MCF 10A (cell line): ENCODE measurements around the gene MGAT3. TPM values are rescaled to one million over a fixed set of nuclear protein-coding genes. Genes with fewer than 3 reads are reported as not detected.

Experiments
- BruUV-seq: library from RNA; stranded (reverse); fragments of 400-500 nt; replicated peaks from 2 replicates; lab custom pipeline; 2021; lab: Mats Ljungman, UMichigan
- CTCF ChIA-PET: fragments of 300-600 bp; sonication (Branson Sonifier 250); formaldehyde crosslinking; extraction: SDS; loops from one replicate; lab custom pipeline; 2021; ENCODE audit warnings: antibody characterized with exemption, inconsistent platforms; lab: Yijun Ruan, JAX
- POLR2A ChIA-PET: fragments of 300-600, 350-650 bp; sonication (Branson Sonifier 250); formaldehyde crosslinking; extraction: SDS; loops from one replicate; lab custom pipeline; 2020; ENCODE audit warnings: antibody characterized with exemption, inconsistent platforms; lab: Yijun Ruan, JAX
- DNase-seq: peaks from one replicate; pipeline ENCODE4 v3.0.0-alpha.2; 2018; ENCODE audit not compliant: unreplicated experiment
- H3K27ac Mint-ChIP-seq: one replicate; pipeline ENCODE4 v1.8.0; 2022; ENCODE audit warnings: mild to moderate bottlenecking, low read depth, mixed read lengths; ENCODE audit not compliant: unreplicated experiment
- H3K27me3 Mint-ChIP-seq: one replicate; pipeline ENCODE4 v1.8.0; 2022; ENCODE audit warnings: mixed read lengths; ENCODE audit not compliant: insufficient read depth, unreplicated experiment
- H3K36me3 Mint-ChIP-seq: one replicate; pipeline ENCODE4 v1.8.0; 2022; ENCODE audit warnings: mild to moderate bottlenecking, moderate library complexity, mixed read lengths; ENCODE audit not compliant: insufficient read depth, unreplicated experiment
- H3K4me1 Mint-ChIP-seq: one replicate; pipeline ENCODE4 v1.8.0; 2022; ENCODE audit warnings: mixed read lengths; ENCODE audit not compliant: insufficient read depth, unreplicated experiment
- H3K4me3 Mint-ChIP-seq: one replicate; pipeline ENCODE4 v1.8.0; 2022; ENCODE audit warnings: mild to moderate bottlenecking, moderate library complexity, mixed read lengths; ENCODE audit not compliant: unreplicated experiment
- H3K9me3 Mint-ChIP-seq: one replicate; pipeline ENCODE4 v1.8.0; 2022; ENCODE audit warnings: mixed read lengths; ENCODE audit not compliant: unreplicated experiment
- CTCF ChIP-seq: fragments of 200-600 bp; IDR thresholded peaks from one replicate; pipeline ENCODE4 v1.8.0; 2022; ENCODE audit warnings: antibody characterized with exemption, mild to moderate bottlenecking; ENCODE audit not compliant: unreplicated experiment
- intact Hi-C: fragments of 100-400 bp; cut with micrococcal nuclease; formaldehyde crosslinking; loops from 2 replicates; pipeline ENCODE4 v1.14.1; 2022
- total RNA-seq: library from RNA; stranded (reverse); gene quantifications from 2 replicates; pipeline ENCODE4 v1.2.3, GENCODE V29; 2022

The MGAT3 gene
- total RNA-seq, 1 experiment from 2014 or later, result not detected

GRCh38 chr22:39462443-39463221 is 5.8 kb downstream of the MGAT3 start:
- ChIA-PET CTCF (interaction anchor here (0.8 kb wide), 1 partner anchor 35 kb away, joined by 3 read pairs; no protein-coding TSS in a partner anchor), POLR2A (no interaction called here)
- Mint-ChIP-seq H3K4me1 (no peaks in the 10 kb centered on the region), H3K9me3 (no peaks in the 10 kb centered on the region), H3K27me3 (peaks cover 13% of the 10 kb centered on the region), H3K4me3 (no peak overlapping the region), H3K36me3 (no peaks in the 10 kb centered on the region), H3K27ac (no peak overlapping the region)
- BruUV-seq, result no TSS peak
- TF ChIP-seq CTCF, result no peak
- DNase-seq, result no peak
- intact Hi-C loops, result no loop called here

- Mint-ChIP-seq H3K4me1 (no peaks in the 10 kb centered on the region), H3K27me3 (peaks cover 9% of the 10 kb centered on the region), H3K4me3 (no peak overlapping the region), H3K27ac (no peak overlapping the region), H3K9me3 (no peaks in the 10 kb centered on the region), H3K36me3 (no peaks in the 10 kb centered on the region)
- CTCF ChIA-PET, result no interaction called here
- no peak for TF ChIP-seq CTCF
- intact Hi-C loops, result no loop called here
- no TSS peak for BruUV-seq
- DNase-seq, result no peak
- POLR2A ChIA-PET, result interaction anchor here (0.6 kb wide), 1 partner anchor 44 kb away, joined by 3 read pairs; no protein-coding TSS in a partner anchor
These were observed 6.5 kb downstream of the MGAT3 start for GRCh38 chr22:39463277-39463676.

- no peaks in the 10 kb centered on the region for H3K36me3 Mint-ChIP-seq
- no TSS peak for BruUV-seq
- H3K27ac Mint-ChIP-seq, result no peak overlapping the region
- H3K4me1 Mint-ChIP-seq, result no peaks in the 10 kb centered on the region
- ChIA-PET CTCF (interaction anchor here (0.6 to 0.7 kb wide), 2 partner anchors 501 to 1018 kb away, joined by 3 read pairs; no protein-coding TSS in a partner anchor), POLR2A (interaction anchor here (0.6 to 1.0 kb wide), 2 partner anchors 11 to 43 kb away, joined by 3 to 4 read pairs; no protein-coding TSS in a partner anchor)
- no peak for TF ChIP-seq CTCF
- peak; percentile 84 for DNase-seq
- no peaks in the 10 kb centered on the region for H3K9me3 Mint-ChIP-seq
- peaks cover 2% of the 10 kb centered on the region for H3K27me3 Mint-ChIP-seq
- no peak overlapping the region for H3K4me3 Mint-ChIP-seq
- intact Hi-C loops, result no loop called here
These were observed 7.1 kb downstream of the MGAT3 start for GRCh38 chr22:39463931-39464390.

GRCh38 chr22:39466228-39467006 is 9.6 kb downstream of the MGAT3 start:
- Mint-ChIP-seq H3K27ac (no peak overlapping the region), H3K9me3 (no peaks in the 10 kb centered on the region), H3K4me1 (no peaks in the 10 kb centered on the region), H3K36me3 (no peaks in the 10 kb centered on the region), H3K27me3 (no peaks in the 10 kb centered on the region), H3K4me3 (no peak overlapping the region)
- no TSS peak for BruUV-seq
- DNase-seq, result no peak
- intact Hi-C loops, result no loop called here
- no peak for TF ChIP-seq CTCF
- CTCF ChIA-PET, result interaction anchor here (1.1 kb wide), 1 partner anchor 29 kb away, joined by 3 read pairs; no protein-coding TSS in a partner anchor
- POLR2A ChIA-PET, result interaction anchor here (0.6 kb wide), 1 partner anchor 139 kb away, joined by 3 read pairs; no protein-coding TSS in a partner anchor
